Peyer's patch (tissue), 4 donors: ENCODE results near the gene CACNB2.

ENCODE experiments used
- POLR2A ChIP-seq, 2 donors: fragments of 450-650 bp; IDR thresholded peaks; one replicate each; pipeline ENCODE4 v1.5.1; 2017; ENCODE audit warnings: antibody characterized with exemption in 2 of 2, mild to moderate bottlenecking in 2 of 2, moderate library complexity in 2 of 2
- TF ChIP-seq, protein P1 (sequence below), 6 experiments: fragments of 450-650 bp in 4 of 6; fragments of 200-600 bp in 2 of 6; sonication (generic) in 1 of 6; IDR thresholded peaks; one replicate each; pipeline ENCODE4 v1.5.1; 2017 to 2019; ENCODE audit warnings: antibody characterized with exemption in 6 of 6, mild to moderate bottlenecking in 3 of 6, moderate library complexity in 1 of 6

DNA sequence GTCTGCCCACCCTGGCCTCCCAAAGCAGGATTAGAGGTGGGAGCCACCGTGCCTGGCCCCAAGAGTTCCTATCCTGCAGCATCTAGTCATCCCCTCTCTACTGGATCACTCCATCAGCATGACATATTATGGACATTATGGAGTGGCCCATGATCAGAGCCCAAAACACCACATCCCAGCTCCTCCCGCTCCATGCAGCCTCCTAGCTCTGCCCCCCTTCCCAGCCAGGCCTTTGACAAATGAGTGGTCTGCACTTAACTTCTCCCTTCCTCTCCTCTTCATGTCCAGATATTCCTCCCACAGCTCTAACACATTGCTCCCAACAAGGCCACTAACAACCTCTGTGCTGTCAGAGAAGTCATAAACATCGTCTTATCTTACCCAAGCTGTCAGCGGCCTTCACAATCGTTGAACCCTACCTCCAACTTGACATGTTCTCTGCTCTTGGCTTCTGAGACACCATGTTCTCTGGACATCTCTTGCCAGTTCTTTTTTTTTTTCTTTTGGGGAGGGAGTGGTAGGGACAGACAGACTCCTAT is 323.5 kb downstream of the CACNB2 start:
- no peak for TF ChIP-seq POLR2A (IDR thresholded peaks at IDR 0.05)
- TF ChIP-seq, protein P1, sequence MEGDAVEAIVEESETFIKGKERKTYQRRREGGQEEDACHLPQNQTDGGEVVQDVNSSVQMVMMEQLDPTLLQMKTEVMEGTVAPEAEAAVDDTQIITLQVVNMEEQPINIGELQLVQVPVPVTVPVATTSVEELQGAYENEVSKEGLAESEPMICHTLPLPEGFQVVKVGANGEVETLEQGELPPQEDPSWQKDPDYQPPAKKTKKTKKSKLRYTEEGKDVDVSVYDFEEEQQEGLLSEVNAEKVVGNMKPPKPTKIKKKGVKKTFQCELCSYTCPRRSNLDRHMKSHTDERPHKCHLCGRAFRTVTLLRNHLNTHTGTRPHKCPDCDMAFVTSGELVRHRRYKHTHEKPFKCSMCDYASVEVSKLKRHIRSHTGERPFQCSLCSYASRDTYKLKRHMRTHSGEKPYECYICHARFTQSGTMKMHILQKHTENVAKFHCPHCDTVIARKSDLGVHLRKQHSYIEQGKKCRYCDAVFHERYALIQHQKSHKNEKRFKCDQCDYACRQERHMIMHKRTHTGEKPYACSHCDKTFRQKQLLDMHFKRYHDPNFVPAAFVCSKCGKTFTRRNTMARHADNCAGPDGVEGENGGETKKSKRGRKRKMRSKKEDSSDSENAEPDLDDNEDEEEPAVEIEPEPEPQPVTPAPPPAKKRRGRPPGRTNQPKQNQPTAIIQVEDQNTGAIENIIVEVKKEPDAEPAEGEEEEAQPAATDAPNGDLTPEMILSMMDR (IDR thresholded peaks at IDR 0.05) = no peak
